ENCODE data around the gene CCDC191.
A peak's percentile ranks its signal among the peaks of the same experiment; 100 is the strongest.

Gene CCDC191, protein sequence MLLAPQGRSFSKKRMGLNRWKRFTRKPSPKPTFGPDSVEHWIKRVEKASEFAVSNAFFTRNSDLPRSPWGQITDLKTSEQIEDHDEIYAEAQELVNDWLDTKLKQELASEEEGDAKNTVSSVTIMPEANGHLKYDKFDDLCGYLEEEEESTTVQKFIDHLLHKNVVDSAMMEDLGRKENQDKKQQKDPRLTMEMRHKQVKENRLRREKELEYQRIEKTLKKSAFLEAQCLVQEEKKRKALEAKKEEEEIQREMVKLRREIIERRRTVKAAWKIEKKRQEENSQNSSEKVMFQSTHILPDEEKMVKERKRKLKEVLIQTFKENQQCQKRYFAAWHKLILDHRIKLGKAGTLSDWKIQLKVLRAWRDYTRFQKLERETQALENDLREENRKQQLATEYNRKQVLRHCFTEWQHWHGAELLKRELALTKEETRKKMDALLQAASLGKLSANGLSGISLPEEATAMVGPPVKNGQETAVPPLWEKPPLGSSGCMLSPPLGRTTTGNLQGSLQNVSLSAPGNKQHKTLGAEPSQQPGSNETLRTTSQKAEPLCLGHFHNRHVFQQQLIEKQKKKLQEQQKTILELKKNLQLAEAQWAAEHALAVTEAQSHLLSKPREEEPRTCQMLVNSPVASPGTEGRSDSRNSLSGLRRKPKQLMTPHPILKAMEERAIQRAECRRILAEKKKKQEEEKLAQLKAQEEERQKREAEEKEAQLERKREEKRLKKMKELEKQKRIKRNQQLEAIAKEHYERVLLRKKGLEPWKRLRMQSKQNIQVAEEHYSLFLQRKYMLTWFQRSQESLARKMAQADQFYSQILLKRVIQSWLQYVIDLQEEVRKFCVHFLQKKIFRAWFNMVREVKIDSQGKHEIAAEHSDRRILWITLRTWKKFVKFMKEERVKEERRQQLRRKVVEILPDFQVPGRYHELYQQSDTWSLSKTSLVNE

DNA sequence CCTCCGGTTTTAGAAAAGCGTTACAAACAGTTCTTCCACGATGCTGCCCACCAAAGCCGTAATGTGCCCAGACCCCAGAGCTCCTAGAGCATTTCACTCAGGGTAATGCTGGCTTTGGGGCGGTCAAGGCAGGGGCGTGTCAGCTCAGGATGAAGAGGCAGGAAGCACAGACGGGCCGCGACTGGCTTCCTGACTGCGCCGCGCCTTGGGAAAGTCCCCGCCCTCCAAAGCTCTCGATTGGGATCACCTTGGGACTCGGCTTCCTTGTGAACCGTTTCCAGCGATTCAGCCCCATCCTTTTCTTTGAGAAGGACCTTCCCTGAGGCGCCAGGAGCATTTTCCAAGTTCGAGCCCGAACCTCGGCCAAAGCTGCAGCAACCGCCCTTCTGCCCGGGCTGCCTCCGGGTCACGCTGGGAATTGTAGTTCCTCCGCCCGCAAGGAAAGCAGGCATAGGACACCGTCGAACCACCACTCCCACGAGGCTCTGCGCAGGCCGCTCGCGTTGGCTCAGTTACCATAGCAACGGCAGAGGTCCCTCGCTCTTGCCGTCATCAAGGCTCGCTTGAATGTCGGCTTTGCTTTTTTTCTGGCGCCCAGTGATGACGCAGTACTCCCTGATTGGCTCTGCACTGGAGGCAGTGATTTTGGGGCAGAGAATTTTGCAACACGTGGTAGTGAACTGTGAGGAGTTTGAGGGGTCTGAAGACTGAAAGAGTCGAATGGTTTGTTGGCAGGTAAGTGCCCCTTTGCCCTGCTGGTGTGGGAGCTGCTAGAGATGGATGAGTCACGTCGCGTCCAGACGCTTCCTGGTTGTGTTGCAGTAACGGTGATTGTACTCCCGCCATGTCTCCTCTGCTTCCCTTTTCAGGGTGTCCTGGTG is at the start of gene CCDC191, which contains the start of gene QTRT2:
Gene CCDC191 (minus strand): TSS at position 397 of the 881 bp plus-strand sequence. CDS start 60 bp downstream, at position 337.
Gene QTRT2 (plus strand): TSS at position 608 of the 881 bp plus-strand sequence. CDS start 8,521 bp downstream, outside the sequence.
- DNase-seq (ENCODE audit: insufficient read length, low spot score) (peak; percentile 70), FAIRE-seq (peak; percentile 100)

DNA sequence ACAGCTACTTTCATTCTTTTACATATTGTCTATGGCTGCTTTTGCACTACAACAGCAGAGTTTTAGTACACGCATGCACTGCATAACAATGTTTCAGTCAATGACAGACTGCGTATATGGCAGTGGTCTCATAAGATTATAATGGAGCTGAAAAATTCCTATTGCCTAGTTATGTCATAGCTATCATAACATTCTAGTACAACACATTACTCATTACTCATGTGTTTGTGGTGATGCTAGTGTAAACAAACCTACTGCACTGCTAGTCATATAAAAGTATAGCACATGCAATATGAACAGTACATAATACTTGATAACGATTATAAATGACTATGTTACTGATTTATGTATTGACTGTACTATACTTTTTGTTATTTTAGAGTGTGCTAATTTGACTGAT is 48.1 kb upstream of the CCDC191 start:
- DNase-seq (ENCODE audit: insufficient read length, low spot score) (no peak), FAIRE-seq (no peak)

DNA sequence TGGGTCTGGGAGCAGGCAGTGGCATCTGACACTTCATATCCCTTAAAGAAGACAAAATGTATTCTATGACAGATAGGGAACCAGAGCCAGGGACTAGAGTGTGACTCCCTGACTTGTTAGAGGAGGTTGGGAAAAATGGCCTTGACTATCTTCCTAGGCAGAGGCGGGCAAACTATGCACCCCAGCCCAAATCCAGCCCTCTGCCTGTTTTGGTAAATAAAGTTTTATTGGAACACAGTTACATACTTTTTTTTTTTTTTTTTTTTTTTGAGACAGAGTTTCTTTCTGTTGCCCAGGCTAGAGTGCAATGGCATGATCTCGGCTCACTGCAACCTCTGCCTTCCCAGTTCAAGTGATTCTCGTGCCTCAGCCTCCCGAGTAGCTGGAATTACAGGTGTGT is 47.5 kb upstream of the CCDC191 start:
- no peak for FAIRE-seq

DNA sequence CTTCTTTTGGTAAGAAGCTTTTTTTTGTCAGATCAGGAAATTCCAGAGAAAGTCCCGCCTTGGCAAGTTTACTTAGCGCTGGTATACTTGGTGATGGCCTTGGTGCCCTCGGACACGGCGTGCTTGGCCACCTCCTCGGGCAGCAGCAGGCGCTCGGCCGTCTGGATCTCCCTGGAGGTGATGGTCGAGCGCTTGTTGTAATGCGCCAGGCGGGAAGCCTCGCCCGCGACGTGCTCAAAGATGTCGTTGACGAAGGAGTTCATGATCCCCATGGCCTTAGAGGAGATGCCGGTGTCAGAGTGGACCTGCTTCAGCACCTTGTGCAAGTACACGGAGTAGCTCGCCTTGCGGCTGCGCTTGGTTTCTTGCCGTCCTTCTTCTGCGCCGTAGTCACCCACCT is 46.9 kb upstream of the CCDC191 start:
- FAIRE-seq = no peak

More for the DNA sequence above, 47.5 kb upstream of the CCDC191 start:
- DNase-seq (ENCODE audit: insufficient read length, low spot score) = no peak

DNA sequence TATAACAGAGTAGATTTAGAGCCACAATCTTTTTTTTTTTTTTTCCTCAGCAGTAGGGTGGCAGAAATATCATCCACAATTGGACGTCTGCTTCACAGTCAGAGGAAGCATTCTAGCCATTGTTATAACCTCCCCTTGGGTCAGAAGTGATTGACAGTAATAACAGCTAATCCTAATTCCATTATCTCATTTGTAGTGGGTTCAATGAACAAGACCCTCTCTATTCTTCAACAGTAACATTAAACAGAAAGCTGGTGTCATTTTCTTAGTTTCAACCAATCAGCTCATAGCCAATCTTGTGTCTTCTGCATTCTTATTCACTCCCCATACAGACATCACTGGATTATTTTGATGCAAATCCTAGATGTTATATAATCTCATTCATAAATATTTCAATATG is 44.8 kb upstream of the CCDC191 start:
- no peak for FAIRE-seq
- DNase-seq (ENCODE audit: insufficient read length, low spot score) = no peak

More for the DNA sequence above, 46.9 kb upstream of the CCDC191 start:
- DNase-seq (ENCODE audit: insufficient read length, low spot score) = no peak

DNA sequence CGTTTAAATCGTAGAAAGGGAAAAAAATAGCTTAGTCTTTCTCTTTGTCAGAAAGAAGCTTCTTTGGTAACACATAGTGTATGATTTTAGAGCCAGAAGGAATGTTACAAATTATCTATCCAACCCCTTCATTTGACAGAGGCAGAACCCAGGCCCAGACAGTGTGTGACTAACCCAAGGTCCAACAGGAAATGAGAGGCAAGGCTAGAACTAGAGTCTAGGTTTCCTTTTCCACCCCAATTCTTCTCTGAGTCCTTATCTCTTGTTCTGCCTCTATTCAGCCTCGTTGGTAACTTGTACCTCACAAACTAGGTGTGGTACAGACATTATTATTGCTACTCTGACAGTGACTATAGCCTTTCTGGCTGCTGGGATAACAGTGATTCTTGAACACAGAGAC is 39.5 kb upstream of the CCDC191 start:
- DNase-seq (ENCODE audit: insufficient read length, low spot score) (no peak), FAIRE-seq (no peak)

DNA sequence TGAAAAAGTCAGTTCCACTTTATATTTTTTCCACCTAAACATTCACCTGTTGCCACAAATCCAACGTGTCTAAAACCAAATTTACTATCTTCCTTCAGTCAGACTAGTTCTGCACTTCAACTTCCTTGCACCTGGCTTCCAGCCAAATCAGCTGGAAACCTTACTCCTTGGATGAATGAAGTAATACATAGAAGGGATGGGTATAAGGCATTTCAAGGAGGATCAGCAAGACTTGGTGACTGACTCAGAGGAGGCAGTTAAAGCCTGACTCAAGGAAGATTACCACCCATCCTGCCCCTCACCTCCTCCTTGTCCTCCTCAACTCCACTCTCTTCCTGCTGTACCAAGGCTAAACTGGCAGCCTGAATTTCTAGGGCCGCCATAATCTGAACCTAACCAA is 37.3 kb upstream of the CCDC191 start:
- no peak for FAIRE-seq

DNA sequence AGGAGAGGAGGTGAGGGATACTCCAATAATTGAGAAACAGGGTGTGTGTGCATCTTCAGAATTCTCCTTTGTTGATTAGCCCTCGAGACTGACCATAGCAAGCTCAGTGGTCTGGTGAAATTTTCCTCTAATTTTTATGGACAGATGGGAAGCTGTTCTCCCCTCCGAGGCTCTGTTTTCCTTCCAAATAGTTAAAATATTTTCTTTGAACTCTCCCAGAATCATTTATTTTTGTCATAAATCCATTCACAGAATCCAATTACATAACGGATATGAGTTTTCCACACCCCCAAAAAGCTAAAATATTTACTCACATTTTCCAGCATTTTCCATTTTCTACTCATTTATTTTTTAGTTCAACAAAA is 36.7 kb upstream of the CCDC191 start:
- FAIRE-seq = no peak
- DNase-seq (ENCODE audit: insufficient read length, low spot score) = no peak

More for the DNA sequence above, 37.3 kb upstream of the CCDC191 start:
- DNase-seq (ENCODE audit: insufficient read length, low spot score) = no peak

DNA sequence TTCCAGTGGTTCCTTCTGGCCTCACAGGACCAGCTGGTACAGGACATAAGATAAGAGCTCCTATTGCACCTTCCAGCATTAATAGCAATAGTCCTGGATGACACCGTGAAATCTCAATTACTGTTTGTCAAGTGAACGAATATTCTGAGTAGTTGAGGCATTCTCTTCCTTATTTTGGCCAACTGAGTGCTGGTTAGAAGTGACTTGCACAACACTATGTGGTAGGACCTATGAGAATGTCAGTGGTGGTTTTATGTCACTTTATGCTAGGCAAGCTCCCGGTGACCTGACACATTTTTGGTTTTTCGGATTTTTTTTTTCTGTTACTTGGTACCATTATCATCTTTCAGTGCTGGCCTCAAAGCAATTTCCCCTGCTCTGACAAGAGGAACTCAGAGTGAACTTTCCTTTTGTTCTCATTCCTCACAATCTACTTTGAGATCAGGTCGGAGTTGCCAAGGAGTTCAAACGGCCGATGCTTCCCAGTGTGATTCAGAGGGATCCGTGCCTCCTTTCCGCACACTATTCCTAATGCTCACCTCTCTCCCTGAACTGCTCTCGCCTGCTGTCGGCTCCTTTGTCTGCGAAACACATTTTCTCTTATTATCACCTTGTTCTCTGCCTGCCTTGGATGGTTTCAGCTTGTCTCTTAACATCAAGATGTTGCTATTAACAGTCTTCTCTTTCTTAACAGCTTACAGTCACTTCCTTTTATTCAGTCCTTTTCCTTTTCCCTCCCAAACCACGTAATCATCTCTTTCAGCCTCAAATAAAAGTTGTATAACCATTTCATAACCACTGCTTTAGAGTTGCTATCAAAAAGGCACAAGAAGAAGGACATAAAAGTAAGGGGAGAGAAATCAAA is 36.1 kb upstream of the CCDC191 start:
- DNase-seq (ENCODE audit: insufficient read length, low spot score) (no peak), FAIRE-seq (no peak)

DNA sequence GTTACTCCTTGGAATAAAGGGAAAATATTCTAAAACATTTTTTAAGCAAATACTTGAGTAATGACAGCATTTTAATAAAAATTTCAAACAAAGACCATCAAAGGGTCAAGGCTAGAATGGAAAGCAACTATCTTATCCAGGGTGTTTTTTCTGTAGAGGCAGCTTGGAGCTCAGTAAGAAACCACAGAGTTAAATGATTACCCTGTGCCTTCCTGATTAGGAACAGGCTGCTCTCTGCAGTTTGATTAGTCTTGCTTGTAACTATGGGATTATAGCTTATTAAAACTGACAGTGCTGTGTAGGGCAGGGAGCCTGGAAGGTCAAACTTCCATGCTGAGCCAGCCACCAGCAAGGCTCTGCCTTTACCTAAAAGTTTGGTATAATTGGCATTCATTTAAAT is 33.3 kb upstream of the CCDC191 start:
- FAIRE-seq = no peak

DNA sequence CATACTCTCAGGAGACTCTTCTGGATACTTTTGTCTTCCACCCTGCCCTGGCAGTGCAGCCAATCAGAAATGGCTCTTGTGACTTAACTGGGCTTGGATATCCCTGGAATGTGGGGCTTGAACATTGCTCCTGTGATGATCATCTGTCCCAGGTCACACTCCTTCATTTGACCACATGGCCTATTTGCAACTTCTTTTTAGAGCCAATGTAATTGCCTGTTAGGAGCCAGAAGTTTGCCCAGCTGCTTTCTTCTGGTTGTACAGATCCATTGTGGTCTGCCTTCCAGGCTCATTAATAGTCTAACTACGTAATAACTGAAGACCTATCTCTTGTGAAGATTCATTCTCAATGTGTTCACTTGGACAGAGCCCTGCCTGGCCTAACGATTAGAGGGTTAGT is 30.0 kb upstream of the CCDC191 start:
- DNase-seq (ENCODE audit: insufficient read length, low spot score) = no peak
- FAIRE-seq = no peak

More for the DNA sequence above, 33.3 kb upstream of the CCDC191 start:
- no peak for DNase-seq (ENCODE audit: insufficient read length, low spot score)

DNA sequence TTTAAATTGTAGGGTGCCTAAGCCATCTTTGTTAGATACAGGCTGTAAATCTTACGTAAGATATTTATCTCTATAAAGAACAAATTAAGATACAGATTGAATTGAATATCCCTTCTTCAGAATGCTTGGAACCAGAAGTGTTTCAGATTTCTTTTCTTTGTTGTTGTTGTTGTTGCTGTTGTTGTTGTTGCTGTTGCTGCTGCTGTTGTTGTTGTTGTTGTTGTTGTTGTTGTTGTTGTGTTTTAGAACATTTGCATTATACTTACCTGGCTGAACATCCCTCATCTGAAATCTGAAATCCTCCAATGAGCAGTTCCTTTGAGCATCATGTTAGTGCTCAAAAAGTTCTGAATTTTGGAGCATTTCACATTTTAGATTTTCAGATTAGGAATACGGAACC is 26.8 kb upstream of the CCDC191 start:
- DNase-seq (ENCODE audit: insufficient read length, low spot score) (no peak), FAIRE-seq (no peak)

DNA sequence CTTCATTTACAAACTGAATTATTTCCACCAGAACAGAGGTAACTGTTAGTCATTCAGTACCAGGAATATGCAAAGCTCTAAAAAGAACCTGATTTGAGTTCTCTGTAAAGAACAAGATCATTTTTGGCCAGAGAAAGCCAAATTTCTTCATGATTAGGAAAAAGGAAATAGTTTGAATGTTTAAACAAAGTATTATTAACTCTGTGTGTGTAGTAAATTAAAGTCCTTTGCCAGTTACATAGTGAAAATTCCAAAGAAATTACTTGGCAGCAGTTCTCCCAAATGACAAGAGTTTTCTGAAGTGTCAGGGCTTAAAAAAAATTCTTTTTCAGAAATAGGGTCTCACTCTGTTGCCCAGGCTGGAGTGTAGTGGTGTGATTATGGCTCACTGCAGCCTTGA is 24.7 kb upstream of the CCDC191 start:
- no peak for DNase-seq (ENCODE audit: insufficient read length, low spot score)
- no peak for FAIRE-seq

DNA sequence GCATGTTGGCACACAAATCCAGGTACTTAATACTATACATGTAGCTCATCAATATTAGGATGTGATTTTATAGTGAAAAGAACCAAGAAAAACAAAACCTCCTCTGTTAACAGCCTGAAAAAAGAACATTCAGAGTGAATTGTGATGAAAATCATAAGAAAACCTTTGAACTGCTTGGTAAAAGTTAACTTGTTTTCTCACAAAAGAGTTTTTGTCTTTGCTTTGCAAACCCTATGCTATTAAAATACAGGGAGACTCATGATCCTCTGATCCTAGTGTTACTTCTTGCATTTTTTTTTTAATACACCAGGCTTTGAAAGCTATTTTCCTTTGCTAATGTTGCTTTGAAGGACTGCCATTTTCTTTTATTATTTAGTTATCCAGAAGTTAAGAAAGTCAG is 23.9 kb upstream of the CCDC191 start:
- no peak for FAIRE-seq
- no peak for DNase-seq (ENCODE audit: insufficient read length, low spot score)

DNA sequence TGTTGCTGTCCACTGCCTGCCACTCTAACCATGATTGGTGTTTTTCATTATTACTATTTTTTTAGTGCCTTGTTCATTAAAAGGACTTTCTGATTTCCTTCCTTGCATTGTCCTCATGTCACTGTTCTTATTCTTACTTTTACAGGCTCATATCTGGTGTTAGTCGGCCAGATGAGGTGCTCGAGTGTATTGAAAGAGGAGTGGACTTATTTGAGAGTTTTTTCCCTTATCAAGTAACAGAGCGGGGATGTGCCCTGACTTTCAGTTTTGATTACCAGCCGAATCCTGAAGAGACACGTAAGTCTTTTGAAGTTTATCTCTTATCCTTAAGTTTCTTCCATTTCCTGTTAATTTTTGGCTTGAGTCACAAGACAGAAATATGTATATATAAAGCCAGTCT is 23.4 kb upstream of the CCDC191 start:
- no peak for DNase-seq (ENCODE audit: insufficient read length, low spot score)
- no peak for FAIRE-seq

DNA sequence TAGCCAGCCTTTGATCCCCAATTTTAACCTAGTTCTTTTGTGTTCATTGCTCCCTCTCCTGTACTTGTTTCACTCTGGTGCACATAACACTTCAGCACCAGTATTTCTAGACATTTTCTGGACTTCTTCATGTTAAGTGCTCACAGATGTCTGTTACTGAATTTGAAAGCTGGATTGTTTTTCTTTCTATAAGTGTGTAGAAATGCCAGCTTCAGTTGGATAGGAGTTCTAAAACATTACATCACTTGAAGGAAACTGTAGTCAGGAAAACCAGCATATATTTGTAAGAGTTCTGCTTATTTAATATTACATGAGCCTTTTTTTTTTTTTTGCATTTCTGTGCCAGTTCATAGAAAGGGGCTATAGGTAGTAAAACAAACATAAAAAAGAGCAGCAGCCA is 21.8 kb upstream of the CCDC191 start:
- FAIRE-seq = no peak
- DNase-seq (ENCODE audit: insufficient read length, low spot score) = no peak

DNA sequence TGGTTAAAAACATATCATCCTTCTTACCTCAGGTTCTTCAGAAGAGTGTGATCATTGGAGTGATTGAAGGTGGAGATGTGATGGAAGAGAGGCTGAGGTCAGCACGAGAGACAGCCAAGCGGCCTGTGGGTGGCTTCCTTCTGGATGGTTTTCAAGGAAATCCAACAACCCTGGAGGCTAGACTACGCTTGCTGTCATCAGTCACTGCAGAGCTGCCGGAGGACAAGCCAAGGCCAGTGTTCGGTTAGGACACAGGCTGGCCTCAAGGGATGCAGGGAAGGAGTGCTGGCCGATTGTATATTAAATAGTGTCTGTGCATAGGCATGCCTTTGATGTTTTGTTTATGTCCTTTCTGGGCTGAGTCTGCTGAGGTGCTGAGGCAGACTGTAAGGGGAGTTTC is 20.4 kb upstream of the CCDC191 start:
- no peak for FAIRE-seq

DNA sequence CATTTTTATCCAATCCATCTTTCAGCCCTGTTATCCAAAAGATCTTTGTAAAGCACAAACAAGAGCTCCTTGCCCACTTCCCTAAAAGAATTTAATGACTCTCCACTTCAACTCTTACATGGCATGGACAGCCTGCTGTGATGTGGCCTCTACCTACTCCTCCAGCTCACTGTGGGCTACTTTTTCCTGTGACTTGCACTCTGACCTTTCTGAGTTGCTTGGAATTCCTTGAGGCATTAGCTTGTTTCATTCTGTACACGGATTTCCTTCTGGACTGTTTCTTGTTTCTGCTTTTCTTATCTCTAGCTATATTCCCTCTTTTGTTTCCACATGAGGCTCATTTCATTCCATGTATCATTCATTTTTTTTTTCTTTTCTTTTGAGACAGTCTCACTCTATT is 15.5 kb upstream of the CCDC191 start:
- no peak for DNase-seq (ENCODE audit: insufficient read length, low spot score)
- no peak for FAIRE-seq

More for the DNA sequence above, 20.4 kb upstream of the CCDC191 start:
- DNase-seq (ENCODE audit: insufficient read length, low spot score) = no peak

DNA sequence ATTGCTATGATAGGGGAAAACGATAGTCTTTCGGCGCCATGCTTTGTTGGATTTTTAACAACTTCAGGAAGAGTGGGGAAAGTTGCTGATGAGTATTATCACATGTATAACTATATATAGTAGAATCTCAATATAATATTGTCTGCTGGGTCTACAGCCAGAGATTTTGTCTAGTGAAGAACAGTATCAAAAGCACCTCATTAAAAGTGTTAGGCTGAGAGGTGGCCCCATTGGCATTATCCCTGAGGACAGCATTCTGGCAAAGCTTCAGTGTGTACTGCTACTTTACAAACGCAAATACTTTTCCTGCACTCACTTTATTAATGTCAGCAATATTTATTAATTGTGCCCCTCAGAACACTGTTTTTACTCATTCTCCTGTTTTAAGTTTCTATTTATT is 12.0 kb upstream of the CCDC191 start:
- DNase-seq (ENCODE audit: insufficient read length, low spot score) (no peak), FAIRE-seq (no peak)

DNA sequence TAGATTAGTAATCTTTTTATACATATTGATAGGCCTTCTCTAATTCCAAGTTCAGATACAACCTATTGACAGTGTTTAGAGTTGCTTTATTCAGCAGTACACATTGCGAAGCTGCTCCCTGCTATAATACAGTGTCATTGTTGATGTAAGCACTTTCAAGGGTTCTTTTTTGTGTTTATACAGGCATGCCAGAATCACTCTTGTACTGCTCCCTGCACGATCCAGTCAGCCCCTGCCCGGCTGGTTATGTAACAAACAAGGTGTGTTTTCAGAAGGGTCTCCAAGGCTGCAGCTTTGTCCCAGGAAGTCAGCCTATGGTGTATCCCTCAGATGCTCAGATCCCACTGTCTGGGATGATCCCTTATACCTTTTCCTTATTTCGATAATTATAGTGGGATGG is 11.5 kb upstream of the CCDC191 start:
- FAIRE-seq = no peak
- DNase-seq (ENCODE audit: insufficient read length, low spot score) = no peak
